H9 (cell line): ENCODE data around the gene STARD10. TPM values are rescaled to one million over a fixed set of nuclear protein-coding genes. Genes with fewer than 3 reads are reported as not detected.

Experiments
- DNase-seq: peaks from one replicate; pipeline ENCODE4 v3.0.0-alpha.2; 2017
- H2AFZ ChIP-seq: one replicate; pipeline ENCODE4 v1.6.1; 2013; ENCODE audit warnings: mild to moderate bottlenecking, low read length, control low read depth, moderate library complexity
- H2AK5ac ChIP-seq: 2 replicates; pipeline ENCODE4 v1.6.1; 2013; ENCODE audit warnings: low read length, control low read depth, mixed read lengths; ENCODE audit not compliant: insufficient read length
- H2BK120ac ChIP-seq: one replicate; pipeline ENCODE4 v1.6.1; 2013; ENCODE audit warnings: low read depth, mild to moderate bottlenecking, low read length, control low read depth, inconsistent platforms; ENCODE audit not compliant: poor library complexity, severe bottlenecking
- H2BK12ac ChIP-seq: 2 replicates; pipeline ENCODE4 v1.6.1; 2013; ENCODE audit warnings: low read length, control low read depth, mixed read lengths, low read depth; ENCODE audit not compliant: insufficient read length
- H2BK15ac ChIP-seq: 2 replicates; pipeline ENCODE4 v1.6.1; 2013; ENCODE audit warnings: low read depth, low read length, control low read depth
- H2BK20ac ChIP-seq: one replicate; pipeline ENCODE4 v1.6.1; 2013; ENCODE audit warnings: low read depth, mild to moderate bottlenecking, low read length, control low read depth, inconsistent platforms; ENCODE audit not compliant: poor library complexity, severe bottlenecking
- H2BK5ac ChIP-seq: 2 replicates; pipeline ENCODE4 v1.6.1; 2013; ENCODE audit warnings: low read length, control low read depth, mixed read lengths; ENCODE audit not compliant: insufficient read length
- H3K14ac ChIP-seq: 2 replicates; pipeline ENCODE4 v1.6.1; 2013; ENCODE audit warnings: low read length, control low read depth; ENCODE audit not compliant: insufficient read depth
- H3K18ac ChIP-seq: 2 replicates; pipeline ENCODE4 v1.6.1; 2013; ENCODE audit warnings: low read depth, mild to moderate bottlenecking, mixed read lengths, low read length, control low read depth; ENCODE audit not compliant: insufficient read length
- H3K23ac ChIP-seq: 2 replicates; pipeline ENCODE4 v1.6.1; 2013; ENCODE audit warnings: low read length, control low read depth, mixed read lengths, low read depth; ENCODE audit not compliant: insufficient read length
- H3K23me2 ChIP-seq: 2 replicates; pipeline ENCODE4 v1.6.1; 2013; ENCODE audit warnings: low read depth, mild to moderate bottlenecking, mixed read lengths, low read length, control low read depth; ENCODE audit not compliant: insufficient read length, poor library complexity, severe bottlenecking
- H3K27ac ChIP-seq: 2 replicates; pipeline ENCODE4 v1.5.1; 2013; ENCODE audit warnings: low read length, control low read depth, mixed read lengths, low read depth; ENCODE audit not compliant: insufficient read length
- H3K27me3 ChIP-seq: 2 replicates; pipeline ENCODE4 v1.6.1; 2013; ENCODE audit warnings: low read length, control low read depth, inconsistent platforms; ENCODE audit not compliant: insufficient read depth
- H3K4ac ChIP-seq: 2 replicates; pipeline ENCODE4 v1.6.1; 2013; ENCODE audit warnings: low read depth, mild to moderate bottlenecking, control low read depth, inconsistent platforms, low read length, moderate library complexity
- H3K4me1 ChIP-seq: 2 replicates; pipeline ENCODE4 v1.6.1; 2013; ENCODE audit warnings: low read length, control low read depth, inconsistent platforms; ENCODE audit not compliant: insufficient read depth
- H3K4me2 ChIP-seq: 2 replicates; pipeline ENCODE4 v1.6.1; 2013; ENCODE audit warnings: low read length, control low read depth, mixed read lengths; ENCODE audit not compliant: insufficient read length, insufficient read depth
- H3K56ac ChIP-seq: 2 replicates; pipeline ENCODE4 v1.6.1; 2013; ENCODE audit warnings: low read depth, mild to moderate bottlenecking, mixed read lengths, low read length, control low read depth; ENCODE audit not compliant: insufficient read length
- H3K79me1 ChIP-seq: 2 replicates; pipeline ENCODE4 v1.6.1; 2013; ENCODE audit warnings: low read depth, mild to moderate bottlenecking, moderate library complexity, low read length, control low read depth, inconsistent platforms; ENCODE audit not compliant: insufficient read depth, poor library complexity, severe bottlenecking
- H3K79me2 ChIP-seq: 2 replicates; pipeline ENCODE4 v1.6.1; 2013; ENCODE audit warnings: low read length, control low read depth, inconsistent platforms; ENCODE audit not compliant: insufficient read depth
- H3K9ac ChIP-seq: 2 replicates; pipeline ENCODE4 v1.6.1; 2013; ENCODE audit warnings: low read length, control low read depth, mixed read lengths; ENCODE audit not compliant: insufficient read length; ENCODE audit errors: extremely low read depth
- H3K9me3 ChIP-seq: one replicate; pipeline ENCODE4 v1.6.1; 2013; ENCODE audit warnings: low read depth, low read length, inconsistent platforms; ENCODE audit not compliant: control insufficient read depth
- H3T11ph ChIP-seq: one replicate; pipeline ENCODE4 v1.6.1; 2013; ENCODE audit warnings: mild to moderate bottlenecking, low read length, control low read depth, inconsistent platforms
- H4K20me1 ChIP-seq: one replicate; pipeline ENCODE4 v1.6.1; 2013; ENCODE audit not compliant: control insufficient read depth, insufficient read length, insufficient read depth
- H4K5ac ChIP-seq: 2 replicates; pipeline ENCODE4 v1.6.1; 2013; ENCODE audit warnings: low read depth, mild to moderate bottlenecking, mixed read lengths, low read length, control low read depth; ENCODE audit not compliant: insufficient read length
- H4K8ac ChIP-seq: replicated peaks from 2 replicates; pipeline ENCODE4 v1.6.1; 2013; ENCODE audit warnings: low read length, control low read depth, mixed read lengths, low read depth; ENCODE audit not compliant: insufficient read length
- H4K91ac ChIP-seq: 2 replicates; pipeline ENCODE4 v1.6.1; 2013; ENCODE audit warnings: low read depth, mild to moderate bottlenecking, moderate library complexity, mixed read lengths, low read length, control low read depth; ENCODE audit not compliant: insufficient read length
- H3K27ac Mint-ChIP-seq, 3 experiments: 2 replicates in 2 of 3; 3 replicates in 1 of 3; pipeline ENCODE4 v1.8.0; 2020 to 2021; ENCODE audit warnings: mixed read lengths in 3 of 3, mild to moderate bottlenecking in 1 of 3, moderate library complexity in 1 of 3
- H3K27me3 Mint-ChIP-seq: 2 replicates; pipeline ENCODE4 v1.8.0; 2021; ENCODE audit warnings: low read depth, mild to moderate bottlenecking, moderate library complexity, mixed read lengths
- H3K36me3 Mint-ChIP-seq, 3 experiments: 2 replicates in 2 of 3; 3 replicates in 1 of 3; pipeline ENCODE4 v1.8.0; 2020 to 2021; ENCODE audit warnings: low read depth in 3 of 3, mixed read lengths in 3 of 3; ENCODE audit not compliant: insufficient read depth in 1 of 3
- H3K4me1 Mint-ChIP-seq, 2 experiments: 2 replicates each; pipeline ENCODE4 v1.8.0; 2020; ENCODE audit warnings: mixed read lengths in 2 of 2
- H3K4me3 Mint-ChIP-seq, 2 experiments: 2 replicates in 1 of 2; 3 replicates in 1 of 2; pipeline ENCODE4 v1.8.0; 2020 to 2021; ENCODE audit warnings: mild to moderate bottlenecking in 2 of 2, mixed read lengths in 2 of 2, moderate library complexity in 1 of 2
- H3K9me3 Mint-ChIP-seq, 2 experiments: 2 replicates in 1 of 2; 3 replicates in 1 of 2; pipeline ENCODE4 v1.8.0; 2020; ENCODE audit warnings: mild to moderate bottlenecking in 2 of 2, mixed read lengths in 2 of 2, moderate library complexity in 1 of 2
- CTCF ChIP-seq: fragments of 200-600 bp; sonication (generic); conservative IDR thresholded peaks from 3 replicates; pipeline ENCODE4 v1.8.0; 2021; ENCODE audit warnings: antibody characterized with exemption, mild to moderate bottlenecking
- WGBS: extraction: QIAGEN DNeasy Blood & Tissue Kit; methylation state at CpG from one replicate; pipeline ENCODE4 v1.1.7; 2013; ENCODE audit warnings: missing lambda C conversion rate, low lambda C conversion rate, mixed read lengths; ENCODE audit not compliant: insufficient read length; ENCODE audit errors: extremely low coverage; 5-methylcytosine and 5-hydroxymethylcytosine counted together
- total RNA-seq: library from RNA; stranded (reverse); gene quantifications from 2 replicates; pipeline ENCODE4 v1.2.1, GENCODE V29; 2021

The STARD10 gene
- total RNA-seq, 1 experiment from 2014 or later, result 24.4 TPM

- H3K9ac ChIP-seq, result no peak overlapping the region
- no peaks in the 10 kb centered on the region for H3K27me3 ChIP-seq
- peaks cover 6 to 19% (median 10%) of the 10 kb centered on the region in 3 experiments; a peak in 4 of 7 replicates for H3K36me3 Mint-ChIP-seq
- H2BK5ac ChIP-seq, result no peak overlapping the region
- H3K27ac ChIP-seq, result no peak overlapping the region
- peaks cover 8% of the 10 kb centered on the region for H3K79me1 ChIP-seq
- H3K4me3 Mint-ChIP-seq, result no peak overlapping the region
- no peak overlapping the region for H2AK5ac ChIP-seq
- H3T11ph ChIP-seq, result no peak overlapping the region
- no peak overlapping the region for H4K8ac ChIP-seq
- H3K23me2 ChIP-seq, result no peaks in the 10 kb centered on the region
- H3K4me1 ChIP-seq, result no peaks in the 10 kb centered on the region
- no peak overlapping the region for H2BK12ac ChIP-seq
- TF ChIP-seq CTCF, result no peak
- no peak overlapping the region for H2BK20ac ChIP-seq
- no peaks in the 10 kb centered on the region for H3K27me3 Mint-ChIP-seq
- H3K4me2 ChIP-seq, result no peak overlapping the region
- H3K9me3 Mint-ChIP-seq, result no peaks in the 10 kb centered on the region
- H3K23ac ChIP-seq, result no peak overlapping the region
- no peak for DNase-seq
- H2AFZ ChIP-seq, result no peak overlapping the region
- H3K18ac ChIP-seq, result no peak overlapping the region
- WGBS, result no CpG with 5 or more reads among the region's 3 CpGs
- peak overlapping the region in 2 of 3 experiments; percentile 8 to 72; a peak in 3 of 7 replicates for H3K27ac Mint-ChIP-seq
- no peaks in the 10 kb centered on the region for H4K20me1 ChIP-seq
- no peak overlapping the region for H3K56ac ChIP-seq
- no peak overlapping the region for H3K14ac ChIP-seq
- H4K5ac ChIP-seq, result no peak overlapping the region
- peaks cover 9 to 15% of the 10 kb centered on the region in 2 experiments for H3K4me1 Mint-ChIP-seq
- no peak overlapping the region for H2BK120ac ChIP-seq
- no peak overlapping the region for H4K91ac ChIP-seq
- H3K9me3 ChIP-seq, result no peaks in the 10 kb centered on the region
- peaks cover 9% of the 10 kb centered on the region; the same call in 1 of the 2 replicates for H3K79me2 ChIP-seq
- no peak overlapping the region for H3K4ac ChIP-seq
- no peak overlapping the region for H2BK15ac ChIP-seq
Measured at GRCh38 chr11:72720047-72720446, 73.8 kb downstream of the STARD10 start.
